ENCODE data around the gene KMT2A. TPM values are rescaled to one million over a fixed set of nuclear protein-coding genes. Genes with fewer than 3 reads are reported as not detected.

KMT2A gene
- polyA plus RNA-seq, 2 of the 4 experiments (the other 2 are of a cell fraction) = 6.8 to 20.3 TPM

DNA sequence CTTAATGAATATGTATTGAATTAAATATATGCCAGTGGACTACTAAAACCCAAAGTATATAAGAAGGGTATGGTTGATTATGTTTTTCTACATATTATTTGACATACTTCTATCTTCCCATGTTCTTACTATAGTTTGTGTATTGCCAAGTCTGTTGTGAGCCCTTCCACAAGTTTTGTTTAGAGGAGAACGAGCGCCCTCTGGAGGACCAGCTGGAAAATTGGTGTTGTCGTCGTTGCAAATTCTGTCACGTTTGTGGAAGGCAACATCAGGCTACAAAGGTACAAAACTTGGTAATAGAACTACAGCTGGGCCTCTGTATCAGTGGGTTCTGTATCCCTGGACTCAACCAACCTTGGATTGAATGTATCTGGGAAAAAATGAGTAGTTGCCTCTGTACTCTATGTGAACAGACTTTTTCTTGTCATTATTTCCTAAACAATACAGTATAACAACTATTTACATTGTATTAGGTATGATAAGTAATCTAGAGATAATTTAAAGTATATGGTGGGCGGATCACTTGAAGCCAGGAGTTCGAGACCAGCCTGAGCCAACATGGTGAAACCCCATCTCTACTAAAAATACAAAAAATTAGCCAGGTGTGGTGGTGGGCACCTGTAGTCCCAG is 52.3 kb downstream of the KMT2A start (continued):
- TF ChIP-seq, protein P1, sequence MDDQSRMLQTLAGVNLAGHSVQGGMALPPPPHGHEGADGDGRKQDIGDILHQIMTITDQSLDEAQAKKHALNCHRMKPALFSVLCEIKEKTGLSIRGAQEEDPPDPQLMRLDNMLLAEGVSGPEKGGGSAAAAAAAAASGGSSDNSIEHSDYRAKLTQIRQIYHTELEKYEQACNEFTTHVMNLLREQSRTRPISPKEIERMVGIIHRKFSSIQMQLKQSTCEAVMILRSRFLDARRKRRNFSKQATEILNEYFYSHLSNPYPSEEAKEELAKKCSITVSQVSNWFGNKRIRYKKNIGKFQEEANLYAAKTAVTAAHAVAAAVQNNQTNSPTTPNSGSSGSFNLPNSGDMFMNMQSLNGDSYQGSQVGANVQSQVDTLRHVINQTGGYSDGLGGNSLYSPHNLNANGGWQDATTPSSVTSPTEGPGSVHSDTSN (IDR thresholded peaks at IDR 0.05) = no peak
- TF ChIP-seq HEYL (CRISPR knock-in tag; IDR thresholded peaks at IDR 0.05) (no peak), PHF8 (IDR thresholded peaks at IDR 0.05; ENCODE audit: borderline replicate concordance, low read depth) (no peak)
- TF ChIP-seq, protein P2, sequence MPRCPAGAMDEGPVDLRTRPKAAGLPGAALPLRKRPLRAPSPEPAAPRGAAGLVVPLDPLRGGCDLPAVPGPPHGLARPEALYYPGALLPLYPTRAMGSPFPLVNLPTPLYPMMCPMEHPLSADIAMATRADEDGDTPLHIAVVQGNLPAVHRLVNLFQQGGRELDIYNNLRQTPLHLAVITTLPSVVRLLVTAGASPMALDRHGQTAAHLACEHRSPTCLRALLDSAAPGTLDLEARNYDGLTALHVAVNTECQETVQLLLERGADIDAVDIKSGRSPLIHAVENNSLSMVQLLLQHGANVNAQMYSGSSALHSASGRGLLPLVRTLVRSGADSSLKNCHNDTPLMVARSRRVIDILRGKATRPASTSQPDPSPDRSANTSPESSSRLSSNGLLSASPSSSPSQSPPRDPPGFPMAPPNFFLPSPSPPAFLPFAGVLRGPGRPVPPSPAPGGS (IDR thresholded peaks at IDR 0.05) = no peak

DNA sequence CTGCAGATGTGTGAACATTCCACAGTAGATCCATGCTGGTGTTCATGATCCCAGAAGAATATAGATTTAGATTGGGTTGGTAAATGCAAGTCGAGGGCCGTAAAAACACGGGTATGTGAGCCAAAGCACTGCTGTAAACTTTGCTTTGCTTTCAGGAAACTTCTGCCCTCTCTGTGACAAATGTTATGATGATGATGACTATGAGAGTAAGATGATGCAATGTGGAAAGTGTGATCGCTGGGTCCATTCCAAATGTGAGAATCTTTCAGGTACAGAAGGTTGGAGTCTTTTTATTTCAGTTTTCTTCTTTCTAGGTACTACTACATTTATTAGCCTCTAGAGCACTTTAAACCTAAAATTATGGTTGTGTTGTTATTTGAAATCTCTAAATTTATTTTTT is 54.7 kb downstream of the KMT2A start:
- TF ChIP-seq RNF2 (IDR thresholded peaks at IDR 0.05; ENCODE audit: borderline replicate concordance, low read depth) = no peak
- TF ChIP-seq, protein P2 (IDR thresholded peaks at IDR 0.05) = no peak
- no peak for TF ChIP-seq ZSCAN20 (CRISPR knock-in tag; IDR thresholded peaks at IDR 0.05)
- TF ChIP-seq KDM5A (IDR thresholded peaks at IDR 0.05) = no peak
- no peak for TF ChIP-seq HOXB5 (CRISPR knock-in tag; IDR thresholded peaks at IDR 0.05)
- TF ChIP-seq GATA3 (IDR thresholded peaks at IDR 0.05; ENCODE audit: borderline replicate concordance) = no peak
- TF ChIP-seq, protein P3, sequence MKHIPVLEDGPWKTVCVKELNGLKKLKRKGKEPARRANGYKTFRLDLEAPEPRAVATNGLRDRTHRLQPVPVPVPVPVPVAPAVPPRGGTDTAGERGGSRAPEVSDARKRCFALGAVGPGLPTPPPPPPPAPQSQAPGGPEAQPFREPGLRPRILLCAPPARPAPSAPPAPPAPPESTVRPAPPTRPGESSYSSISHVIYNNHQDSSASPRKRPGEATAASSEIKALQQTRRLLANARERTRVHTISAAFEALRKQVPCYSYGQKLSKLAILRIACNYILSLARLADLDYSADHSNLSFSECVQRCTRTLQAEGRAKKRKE (CRISPR knock-in tag; IDR thresholded peaks at IDR 0.05; ENCODE audit: low read depth) = no peak
- TF ChIP-seq EHMT2 (IDR thresholded peaks at IDR 0.05; ENCODE audit: low read depth) = no peak
- no peak for TF ChIP-seq RAD21 (conservative IDR thresholded peaks at IDR 0.05 in 1 of 2, IDR thresholded peaks at IDR 0.05 in 1 of 2)
- TF ChIP-seq TFCP2L1 (CRISPR knock-in tag; IDR thresholded peaks at IDR 0.05) = no peak
- no peak for TF ChIP-seq NFE2L2 (conservative IDR thresholded peaks at IDR 0.05; ENCODE audit: low read length)
- TF ChIP-seq HEYL (CRISPR knock-in tag; IDR thresholded peaks at IDR 0.05) = no peak
- TF ChIP-seq RFX5 (IDR thresholded peaks at IDR 0.05) = no peak
- Histone ChIP-seq H3K4me3 (no peak overlapping the region), H3K27ac (no peak overlapping the region), H3K9me3 (no peaks in the 10 kb centered on the region), H3K4me1 (no peaks in the 10 kb centered on the region), H3K4me2 (no peak overlapping the region)
- POLR2A ChIA-PET = no interaction called here
- 87% methylated on average over 4 of the region's 4 CpGs for WGBS (ENCODE audit: missing lambda C conversion rate)
- DNase-seq (ENCODE audit: low read depth in 1 of 2, low spot score in 1 of 2) (no peak), FAIRE-seq (no peak), ATAC-seq (no peak)
- CTCF ChIA-PET = no interaction called here

DNA sequence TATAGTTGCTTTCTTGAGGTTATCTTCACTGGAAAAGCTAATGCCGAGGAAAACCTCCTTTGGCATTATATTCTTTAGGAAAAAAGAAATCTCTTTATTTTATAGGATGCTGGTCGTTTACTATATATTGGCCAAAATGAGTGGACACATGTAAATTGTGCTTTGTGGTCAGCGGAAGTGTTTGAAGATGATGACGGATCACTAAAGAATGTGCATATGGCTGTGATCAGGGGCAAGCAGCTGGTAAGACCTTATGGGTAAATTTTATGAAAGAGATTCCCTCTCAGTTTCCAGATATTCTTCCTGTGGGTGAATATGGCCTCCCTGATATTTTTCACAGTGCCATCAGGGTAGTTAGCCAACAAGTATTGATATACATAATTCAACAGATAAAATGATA is 61.5 kb downstream of the KMT2A start:
- H3K27ac ChIP-seq = no peak overlapping the region
- no peaks in the 10 kb centered on the region for H3K9me3 ChIP-seq
- ChIA-PET POLR2A (no interaction called here), CTCF (interaction anchor here (1.1 to 1.3 kb wide), 3 partner anchors 8 to 36 kb away, joined by 3 to 4 read pairs (median 3); no protein-coding TSS in a partner anchor)
- no peak for ATAC-seq
- no peaks in the 10 kb centered on the region for H3K4me1 ChIP-seq
- WGBS (ENCODE audit: missing lambda C conversion rate) = 81% methylated on average over 4 of the region's 4 CpGs
- H3K4me3 ChIP-seq = no peak overlapping the region
- no peak for FAIRE-seq
- no peak for DNase-seq (ENCODE audit: low read depth in 1 of 2, low spot score in 1 of 2)
- H3K4me2 ChIP-seq = no peak overlapping the region
- TF ChIP-seq NFE2L2 (conservative IDR thresholded peaks at IDR 0.05; ENCODE audit: low read length) = no peak
- no peak for TF ChIP-seq TFCP2L1 (CRISPR knock-in tag; IDR thresholded peaks at IDR 0.05)
- no peak for TF ChIP-seq SMC3 (IDR thresholded peaks at IDR 0.05)
- TF ChIP-seq, protein P4, sequence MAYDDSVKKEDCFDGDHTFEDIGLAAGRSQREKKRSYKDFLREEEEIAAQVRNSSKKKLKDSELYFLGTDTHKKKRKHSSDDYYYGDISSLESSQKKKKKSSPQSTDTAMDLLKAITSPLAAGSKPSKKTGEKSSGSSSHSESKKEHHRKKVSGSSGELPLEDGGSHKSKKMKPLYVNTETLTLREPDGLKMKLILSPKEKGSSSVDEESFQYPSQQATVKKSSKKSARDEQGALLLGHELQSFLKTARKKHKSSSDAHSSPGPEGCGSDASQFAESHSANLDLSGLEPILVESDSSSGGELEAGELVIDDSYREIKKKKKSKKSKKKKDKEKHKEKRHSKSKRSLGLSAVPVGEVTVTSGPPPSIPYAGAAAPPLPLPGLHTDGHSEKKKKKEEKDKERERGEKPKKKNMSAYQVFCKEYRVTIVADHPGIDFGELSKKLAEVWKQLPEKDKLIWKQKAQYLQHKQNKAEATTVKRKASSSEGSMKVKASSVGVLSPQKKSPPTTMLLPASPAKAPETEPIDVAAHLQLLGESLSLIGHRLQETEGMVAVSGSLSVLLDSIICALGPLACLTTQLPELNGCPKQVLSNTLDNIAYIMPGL (CRISPR knock-in tag; IDR thresholded peaks at IDR 0.05; ENCODE audit: borderline replicate concordance) = no peak
- TF ChIP-seq RNF2 (IDR thresholded peaks at IDR 0.05; ENCODE audit: borderline replicate concordance, low read depth) = no peak
- no peak for TF ChIP-seq CEBPB (IDR thresholded peaks at IDR 0.05)
- TF ChIP-seq, protein P2 (IDR thresholded peaks at IDR 0.05) = no peak
- TF ChIP-seq, protein P5, sequence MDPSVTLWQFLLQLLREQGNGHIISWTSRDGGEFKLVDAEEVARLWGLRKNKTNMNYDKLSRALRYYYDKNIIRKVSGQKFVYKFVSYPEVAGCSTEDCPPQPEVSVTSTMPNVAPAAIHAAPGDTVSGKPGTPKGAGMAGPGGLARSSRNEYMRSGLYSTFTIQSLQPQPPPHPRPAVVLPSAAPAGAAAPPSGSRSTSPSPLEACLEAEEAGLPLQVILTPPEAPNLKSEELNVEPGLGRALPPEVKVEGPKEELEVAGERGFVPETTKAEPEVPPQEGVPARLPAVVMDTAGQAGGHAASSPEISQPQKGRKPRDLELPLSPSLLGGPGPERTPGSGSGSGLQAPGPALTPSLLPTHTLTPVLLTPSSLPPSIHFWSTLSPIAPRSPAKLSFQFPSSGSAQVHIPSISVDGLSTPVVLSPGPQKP (IDR thresholded peaks at IDR 0.05; ENCODE audit: low read depth, low read length) = no peak
- no peak for TF ChIP-seq ZSCAN20 (CRISPR knock-in tag; IDR thresholded peaks at IDR 0.05)
- TF ChIP-seq, protein P1 (IDR thresholded peaks at IDR 0.05) = no peak
- no peak for TF ChIP-seq KDM5A (IDR thresholded peaks at IDR 0.05)
- no peak for TF ChIP-seq GATA3 (IDR thresholded peaks at IDR 0.05; ENCODE audit: borderline replicate concordance)
- no peak for TF ChIP-seq RCOR1 (IDR thresholded peaks at IDR 0.05; ENCODE audit: low read depth, low read length)
- TF ChIP-seq HOXB5 (CRISPR knock-in tag; IDR thresholded peaks at IDR 0.05) = no peak
